ENCODE results near the gene ANKRD13A.

GRCh38 chr12:109982210-109982609, 17.0 kb upstream of the ANKRD13A start:
- no peak for TF ChIP-seq CTCF (IDR thresholded peaks at IDR 0.05 in 4 of 5, conservative IDR thresholded peaks at IDR 0.05 in 1 of 5)
- no peak for TF ChIP-seq POLR2A (IDR thresholded peaks at IDR 0.05)
